Heart left ventricle (tissue), 13 donors: ENCODE data around the gene TYK2.

Experiments
- CTCF ChIP-seq, 12 donors: fragments of 200-600 bp; sonication (generic) in 4 of 12; IDR thresholded peaks; one replicate each; pipeline versions ENCODE4 v1.5.0 to v1.8.0; 2018 to 2022; ENCODE audit warnings: antibody characterized with exemption in 12 of 12, mild to moderate bottlenecking in 5 of 12
- POLR2A ChIP-seq, 2 donors: fragments of 450-650 bp; IDR thresholded peaks; one replicate each; pipeline ENCODE4 v1.6.1; 2017; ENCODE audit warnings: antibody characterized with exemption in 2 of 2, mild to moderate bottlenecking in 2 of 2, moderate library complexity in 2 of 2
- donor health status: ischemic (EF 13 %, LVEDD 7.1; RV severe dilation, severe dysfunction).
- donor health status: DM: no; HTN: yes; CAD: no.
- donor health status: DM: no; HTN: no; CAD: no.
- donor health status: ischemic (EF 25% LVEDD 6.9; RV normal size, moderate dysfunction).
- donor health status: ischemic (EF 25% LVEDD 5.7; RV mildly dilated, moderate dysfunction).
- donor health status: ischemic (EF 35%, LVEDD 5.7; RV mildly dilated, moderate dysfunction).
- donor health status: nonischemic (EF 11% LVEDD 7.7; RV severe dilation, severe dysfunction).
- donor health status: DM: yes; HTN: yes; CAD: no.
- donor health status: PGD.
- donor health status: ischemic (EF 29% LVEDD 5.4; RV normal size, mild dysfunction).
- donor health status: nonischemic (EF 23%, LVEDD 6.1; RV moderate dilation, normal function).

- TF ChIP-seq CTCF (IDR thresholded peaks at IDR 0.05) (no peak), POLR2A (IDR thresholded peaks at IDR 0.05) (no peak)
These were observed 26.7 kb upstream of the TYK2 start for GRCh38 chr19:10407096-10407495.
